DOHH2 (cell line): ENCODE results near the gene TPCN1.

Experiments used
- EZH2phosphoT487 ChIP-seq: fragments of 200-600 bp; sonication (generic); IDR thresholded peaks from 2 replicates; pipeline ENCODE4 v1.6.1; 2017; ENCODE audit warnings: borderline replicate concordance, mild to moderate bottlenecking, antibody characterized with exemption, low read length, moderate library complexity, mixed read lengths
- TF ChIP-seq, protein P1 (sequence below): fragments of 200-600 bp; sonication (generic); IDR thresholded peaks from one replicate; pipeline ENCODE4 v1.5.1; 2014; ENCODE audit warnings: antibody characterized with exemption, mild to moderate bottlenecking, low read depth, low read length; ENCODE audit not compliant: poor library complexity, severe bottlenecking

DNA sequence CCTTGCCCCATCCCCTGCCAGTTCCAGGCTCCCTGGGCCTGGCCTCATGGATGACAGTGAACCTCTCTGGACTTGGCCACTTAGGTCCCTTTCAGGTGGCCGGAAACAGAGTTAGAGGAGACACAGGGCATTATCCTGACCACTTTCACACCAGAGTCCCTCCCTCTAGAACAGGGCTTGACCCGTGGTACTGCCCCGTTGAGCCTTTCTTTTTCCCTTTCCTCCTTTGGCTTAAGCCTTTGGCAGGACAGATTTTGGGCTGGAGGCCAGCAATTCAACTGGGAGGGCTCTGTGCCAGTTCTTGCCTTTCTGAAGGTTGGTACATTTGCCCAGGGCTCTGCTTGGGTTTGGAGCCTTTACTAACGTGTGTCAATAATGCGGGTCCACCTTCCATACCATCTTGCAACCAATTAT is 22.8 kb downstream of the TPCN1 start:
- TF ChIP-seq, protein P1, sequence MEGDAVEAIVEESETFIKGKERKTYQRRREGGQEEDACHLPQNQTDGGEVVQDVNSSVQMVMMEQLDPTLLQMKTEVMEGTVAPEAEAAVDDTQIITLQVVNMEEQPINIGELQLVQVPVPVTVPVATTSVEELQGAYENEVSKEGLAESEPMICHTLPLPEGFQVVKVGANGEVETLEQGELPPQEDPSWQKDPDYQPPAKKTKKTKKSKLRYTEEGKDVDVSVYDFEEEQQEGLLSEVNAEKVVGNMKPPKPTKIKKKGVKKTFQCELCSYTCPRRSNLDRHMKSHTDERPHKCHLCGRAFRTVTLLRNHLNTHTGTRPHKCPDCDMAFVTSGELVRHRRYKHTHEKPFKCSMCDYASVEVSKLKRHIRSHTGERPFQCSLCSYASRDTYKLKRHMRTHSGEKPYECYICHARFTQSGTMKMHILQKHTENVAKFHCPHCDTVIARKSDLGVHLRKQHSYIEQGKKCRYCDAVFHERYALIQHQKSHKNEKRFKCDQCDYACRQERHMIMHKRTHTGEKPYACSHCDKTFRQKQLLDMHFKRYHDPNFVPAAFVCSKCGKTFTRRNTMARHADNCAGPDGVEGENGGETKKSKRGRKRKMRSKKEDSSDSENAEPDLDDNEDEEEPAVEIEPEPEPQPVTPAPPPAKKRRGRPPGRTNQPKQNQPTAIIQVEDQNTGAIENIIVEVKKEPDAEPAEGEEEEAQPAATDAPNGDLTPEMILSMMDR: no peak
- no peak for TF ChIP-seq EZH2phosphoT487
